Stimulated activated CD8-positive, alpha-beta memory T cell treated with anti-CD3 and anti-CD28 coated beads, Interleukin-7, amount 100 ng/mL, for 4 hours (primary cell): ENCODE measurements around the gene HS3ST1.

ENCODE experiments used
- DNase-seq, 2 donors: peaks; one replicate each; pipeline ENCODE4 v3.0.0-alpha.2; 2020; ENCODE audit warnings: low read depth in 2 of 2

Gene HS3ST1

DNA sequence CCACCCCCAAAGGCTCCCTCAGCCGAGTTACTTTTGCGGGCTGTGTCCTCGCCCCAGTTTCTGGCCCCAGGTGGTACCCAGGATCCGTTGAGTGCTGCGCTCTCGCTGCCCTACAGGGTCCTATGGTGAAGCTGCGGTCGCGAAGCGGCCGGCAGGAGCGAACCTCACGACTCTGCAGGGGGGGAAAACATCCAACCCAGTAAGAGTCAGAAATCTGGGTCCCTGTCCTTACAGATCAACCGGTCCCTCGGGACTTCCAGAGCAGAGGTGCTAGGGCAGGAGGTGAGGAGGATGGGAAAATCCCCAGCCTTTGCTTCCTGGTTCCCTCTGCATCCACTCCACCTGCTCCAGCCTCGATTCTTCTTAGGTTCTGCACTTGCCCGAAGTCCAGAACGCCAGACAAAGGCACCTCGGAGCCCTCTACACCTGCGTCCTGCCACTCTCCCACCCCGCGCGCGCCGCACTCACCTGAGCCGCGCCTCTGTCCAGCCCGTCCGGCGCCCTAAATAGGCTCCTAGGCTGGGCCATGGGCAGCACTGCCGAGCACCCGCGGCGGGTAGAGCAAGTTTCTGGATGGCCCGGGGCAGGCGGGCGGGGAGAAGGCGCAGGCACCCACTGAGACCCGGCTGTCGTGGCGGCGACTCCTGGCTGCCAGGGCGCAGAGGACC, at the start of gene HS3ST1:
Gene HS3ST1, minus strand, starts transcription at position 664 of the 668 bp plus-strand sequence. CDS start 28,889 bp downstream, outside the sequence.
- no peak for DNase-seq

GRCh38 chr4:11475871-11476270, 47.2 kb upstream of the HS3ST1 start:
- no peak for DNase-seq

GRCh38 chr4:11474146-11474545, 45.5 kb upstream of the HS3ST1 start:
- no peak for DNase-seq

GRCh38 chr4:11472535-11472934, 43.8 kb upstream of the HS3ST1 start:
- no peak for DNase-seq

GRCh38 chr4:11471618-11472017, 42.9 kb upstream of the HS3ST1 start:
- peak; percentile 33 to 48 for DNase-seq

DNA sequence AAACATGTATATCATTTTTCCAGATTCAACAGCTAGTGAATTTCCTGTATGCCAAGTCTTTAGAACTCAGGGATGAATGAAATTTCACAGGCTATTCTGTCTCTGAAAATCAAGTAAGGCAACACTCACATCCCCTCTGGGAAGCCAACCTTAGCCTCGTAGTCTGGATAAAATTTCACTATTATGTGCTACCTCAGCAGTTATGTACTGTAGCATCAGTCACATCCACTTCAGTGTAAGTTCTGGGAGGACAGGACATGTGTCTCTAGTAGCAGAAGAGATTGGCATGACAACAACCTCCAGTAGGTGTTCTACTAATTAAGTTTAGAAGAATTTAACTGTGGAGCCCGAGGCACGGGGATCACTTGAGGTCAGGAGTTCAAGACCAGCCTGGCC, 42.4 kb upstream of the HS3ST1 start:
- no peak for DNase-seq

DNA sequence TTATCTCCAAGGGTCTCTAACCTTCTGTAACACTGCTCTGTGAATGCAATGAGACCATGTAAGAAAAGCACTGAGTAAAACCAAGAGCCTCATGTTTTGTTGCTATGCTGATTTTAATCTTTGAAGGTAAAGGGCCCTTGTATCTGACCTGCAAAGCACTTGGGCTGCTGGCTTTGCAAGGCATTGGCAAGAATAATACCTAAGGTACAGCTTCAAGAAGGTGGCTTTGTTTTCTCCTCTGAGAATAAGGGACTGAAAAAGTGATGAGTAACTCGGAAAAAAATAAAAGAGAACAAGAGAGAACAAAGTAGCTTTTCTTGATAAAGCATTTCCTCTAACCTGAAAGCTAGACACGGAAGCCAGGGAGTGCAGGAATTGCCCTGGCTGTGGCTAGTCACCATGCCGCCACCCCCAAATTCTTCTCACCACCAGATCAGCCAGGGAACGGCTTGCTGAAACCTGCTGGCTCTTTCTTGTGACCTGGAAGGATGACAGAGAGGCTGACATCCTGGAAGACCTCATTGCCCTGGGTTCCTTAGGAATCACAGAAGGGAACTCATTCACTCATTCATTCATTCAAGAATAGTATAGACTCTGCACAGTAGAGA, 41.8 kb upstream of the HS3ST1 start:
- DNase-seq = peak; percentile 21 to 22

DNA sequence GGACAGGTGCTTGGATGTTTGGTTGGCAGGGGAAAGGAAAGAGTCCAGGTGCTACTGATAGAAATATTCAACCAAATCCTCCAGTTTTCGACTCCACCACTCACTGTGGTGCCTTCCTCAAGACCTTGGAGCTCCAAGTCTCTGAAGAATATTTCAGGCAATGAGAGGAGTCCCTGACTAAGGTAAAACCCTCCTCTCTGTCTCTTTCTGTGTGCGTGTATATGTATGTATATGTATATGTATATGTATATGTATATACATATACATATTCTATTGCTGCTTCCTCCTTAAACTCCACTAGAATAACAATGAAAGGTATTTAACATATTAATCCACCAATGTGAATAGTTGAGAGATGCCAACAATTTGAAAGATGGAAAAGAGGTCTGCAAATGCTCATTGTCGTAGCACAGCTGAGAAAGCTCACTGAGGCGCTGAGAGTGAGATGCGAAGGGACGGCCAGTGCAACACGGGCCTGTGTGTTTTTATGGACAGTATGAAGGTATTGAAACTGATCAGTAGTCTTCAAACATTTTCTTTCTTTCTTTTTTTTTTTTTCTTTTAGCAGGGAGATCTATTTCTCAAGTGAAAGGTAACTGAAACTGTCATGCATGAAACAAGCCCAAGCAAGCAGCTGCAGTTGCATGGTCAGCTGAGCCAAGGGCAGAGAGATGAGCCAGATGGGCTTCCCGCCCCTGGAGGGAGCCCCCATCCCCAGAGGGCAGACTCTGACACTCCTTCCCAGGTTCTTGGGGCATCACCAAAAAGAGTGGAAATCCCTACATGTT, 41.1 kb upstream of the HS3ST1 start:
- DNase-seq = no peak

DNA sequence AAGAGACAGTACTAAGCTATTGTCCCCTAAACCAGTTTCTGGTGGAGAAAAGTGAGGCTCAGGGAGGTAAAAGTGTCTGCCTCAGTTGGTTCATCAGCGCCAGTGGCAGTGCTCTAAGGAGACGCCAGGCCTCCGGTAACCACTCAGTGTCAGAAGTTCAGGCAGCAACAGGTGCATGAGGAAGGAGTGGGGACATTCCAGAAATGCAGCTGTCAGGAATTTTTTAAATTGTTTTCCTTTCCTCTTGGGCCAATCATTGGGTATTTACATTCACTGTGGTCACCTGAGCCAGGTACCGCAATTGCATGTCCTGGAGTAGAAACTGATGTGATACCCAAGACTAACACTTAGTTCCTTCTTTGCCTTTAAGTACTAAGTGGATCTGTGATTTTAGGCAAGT, 40.2 kb upstream of the HS3ST1 start:
- no peak for DNase-seq

DNA sequence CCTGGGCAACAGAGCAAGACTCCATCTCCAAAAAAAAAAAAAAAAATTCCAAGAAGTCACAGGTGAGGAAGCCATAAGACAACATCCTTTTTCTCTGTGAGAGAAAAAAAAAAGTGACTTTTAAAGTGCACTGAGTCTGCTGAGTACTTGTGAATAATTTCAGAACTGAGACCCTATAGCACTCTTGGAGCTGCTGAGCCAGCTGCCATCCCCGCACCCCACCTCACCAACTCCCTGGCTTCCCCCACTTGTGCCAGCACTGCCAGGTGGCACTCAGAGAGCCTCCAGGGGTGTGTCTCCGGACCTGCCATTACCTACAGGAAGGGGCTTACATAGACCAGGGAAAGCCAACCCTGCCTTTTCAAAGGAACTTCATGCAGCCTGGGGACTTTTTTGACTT, 39.2 kb upstream of the HS3ST1 start:
- DNase-seq = no peak

GRCh38 chr4:11463707-11464106, 35.0 kb upstream of the HS3ST1 start:
- DNase-seq = no peak

GRCh38 chr4:11456401-11456800, 27.7 kb upstream of the HS3ST1 start:
- no peak for DNase-seq

GRCh38 chr4:11455201-11455835, 26.6 kb upstream of the HS3ST1 start:
- no peak for DNase-seq

GRCh38 chr4:11451716-11452115, 23.0 kb upstream of the HS3ST1 start:
- no peak for DNase-seq

DNA sequence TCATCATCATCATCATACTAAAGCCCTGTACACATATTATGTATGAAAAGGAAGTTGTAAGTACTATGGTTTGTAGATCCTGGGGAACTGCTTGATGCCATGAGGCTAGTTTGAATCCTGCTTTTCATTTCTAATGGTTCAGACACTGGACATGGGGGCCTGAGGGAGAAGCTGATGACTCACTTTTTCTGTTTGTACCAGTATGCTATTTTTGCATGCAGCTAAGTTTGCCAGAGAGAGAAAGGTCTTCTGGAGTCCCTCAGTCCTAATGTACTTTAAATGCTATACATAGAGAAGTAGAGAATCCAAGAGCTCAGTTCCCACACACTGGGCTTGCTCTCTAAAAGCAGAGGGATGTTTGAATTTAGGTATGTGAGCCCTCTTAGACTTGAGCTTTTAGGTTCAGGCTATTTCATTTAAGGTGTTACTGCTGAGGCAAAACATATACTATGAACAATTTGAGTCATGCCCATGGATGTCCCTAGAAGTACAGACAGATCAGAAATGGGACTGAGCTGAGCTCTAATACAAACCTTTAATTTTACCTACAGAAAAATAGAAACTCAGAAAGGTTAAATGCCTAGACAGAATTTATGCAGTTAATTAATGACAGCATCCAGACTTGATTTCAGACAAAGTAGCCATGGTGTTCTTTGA, 17.6 kb upstream of the HS3ST1 start:
- no peak for DNase-seq

DNA sequence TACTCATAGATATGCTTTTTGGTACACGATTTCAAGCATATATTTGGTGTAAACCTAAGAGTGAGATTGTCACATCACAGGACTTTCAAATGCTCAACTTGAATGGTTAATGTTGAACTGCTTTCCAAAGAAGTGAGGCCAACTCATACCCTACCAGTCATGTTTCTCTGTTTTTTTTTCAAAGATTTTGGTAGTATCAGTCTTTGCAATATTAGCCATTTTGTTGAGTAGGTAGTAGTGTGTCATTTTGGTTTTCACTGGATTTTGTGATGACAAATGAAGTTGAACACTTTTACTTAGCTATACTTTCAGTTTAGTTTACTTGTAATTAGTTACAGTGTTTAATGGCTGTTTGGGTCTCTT, 12.5 kb upstream of the HS3ST1 start:
- DNase-seq = no peak

- DNase-seq = no peak
Measured at GRCh38 chr4:11440481-11441193, 11.9 kb upstream of the HS3ST1 start.

GRCh38 chr4:11439836-11440235, 11.1 kb upstream of the HS3ST1 start:
- no peak for DNase-seq

GRCh38 chr4:11438647-11439046, 10.0 kb upstream of the HS3ST1 start:
- no peak for DNase-seq

DNA sequence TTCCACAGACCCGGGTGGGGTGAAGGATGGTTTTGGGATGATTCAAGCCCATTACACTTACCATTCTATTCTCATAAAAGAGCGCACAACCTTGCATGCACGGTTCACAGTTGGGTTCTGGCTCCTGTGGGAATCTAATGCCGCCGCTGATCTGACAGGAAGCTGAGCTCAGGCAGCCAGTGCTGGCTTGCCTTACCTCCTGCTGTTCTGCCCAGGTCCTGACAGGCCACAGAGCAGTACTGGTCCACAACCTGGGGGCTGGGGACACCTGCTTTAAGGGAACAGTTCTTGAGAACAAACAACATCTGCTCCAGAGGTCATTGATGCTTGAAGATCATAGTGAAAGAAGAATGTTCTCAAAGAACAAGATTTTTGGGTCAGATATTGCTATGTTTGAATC, 8.0 kb upstream of the HS3ST1 start:
- no peak for DNase-seq

GRCh38 chr4:11436084-11436483, 7.4 kb upstream of the HS3ST1 start:
- DNase-seq = no peak
